Measurements from ENCODE around the gene CCDC102B. TPM values are rescaled to one million over a fixed set of nuclear protein-coding genes. Genes with fewer than 3 reads are reported as not detected.

Gene CCDC102B
- total RNA-seq, 1 experiment from 2014 or later, result 0.92 TPM

DNA sequence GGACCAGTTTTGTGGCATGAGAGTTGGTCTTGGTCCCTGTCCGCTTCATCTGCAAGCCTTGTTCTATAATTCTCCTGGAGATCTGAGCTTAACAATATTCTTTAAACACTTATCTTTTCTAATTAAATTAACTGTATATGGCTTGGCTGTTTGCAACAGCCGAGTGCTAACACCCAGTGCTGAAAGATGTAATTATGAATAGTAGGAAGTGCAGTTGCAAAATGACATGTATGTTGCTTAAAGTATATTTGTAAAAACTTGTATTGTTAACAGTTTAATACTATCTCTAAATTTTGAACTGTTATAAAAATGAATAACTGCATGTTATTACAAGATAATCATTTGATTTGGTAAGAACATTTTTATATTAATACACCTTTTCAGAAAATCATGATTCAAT lies 45.1 kb downstream of the CCDC102B start:
- no peak overlapping the region for H3K27ac ChIP-seq (ENCODE audit: low read length)
- intact Hi-C loops (cut with micrococcal nuclease; ENCODE audit: unreplicated experiment) (no loop called here), in situ Hi-C loops (cut with HindIII; ENCODE audit: low pct_unique_long_range_greater_than_20kb, low sequenced_read_pairs) (no loop called here)
- no peak for DNase-seq (ENCODE audit: low read depth, low spot score)
- no peak for ATAC-seq
- ChIA-PET POLR2A (no interaction called here), CTCF (interaction anchor here (0.6 kb wide), 1 partner anchor 175 kb away, joined by 3 read pairs; no protein-coding TSS in a partner anchor)
- H3K4me3 ChIP-seq (ENCODE audit: low read depth in 2 of 2, low read length in 2 of 2), result no peak overlapping the region
- no peak for TF ChIP-seq POLR2AphosphoS5 (IDR thresholded peaks at IDR 0.05; ENCODE audit: low read depth, low read length)
- TF ChIP-seq TCF7L2 (IDR thresholded peaks at IDR 0.05; ENCODE audit: low read depth, low read length), result no peak
- TF ChIP-seq, protein P1, sequence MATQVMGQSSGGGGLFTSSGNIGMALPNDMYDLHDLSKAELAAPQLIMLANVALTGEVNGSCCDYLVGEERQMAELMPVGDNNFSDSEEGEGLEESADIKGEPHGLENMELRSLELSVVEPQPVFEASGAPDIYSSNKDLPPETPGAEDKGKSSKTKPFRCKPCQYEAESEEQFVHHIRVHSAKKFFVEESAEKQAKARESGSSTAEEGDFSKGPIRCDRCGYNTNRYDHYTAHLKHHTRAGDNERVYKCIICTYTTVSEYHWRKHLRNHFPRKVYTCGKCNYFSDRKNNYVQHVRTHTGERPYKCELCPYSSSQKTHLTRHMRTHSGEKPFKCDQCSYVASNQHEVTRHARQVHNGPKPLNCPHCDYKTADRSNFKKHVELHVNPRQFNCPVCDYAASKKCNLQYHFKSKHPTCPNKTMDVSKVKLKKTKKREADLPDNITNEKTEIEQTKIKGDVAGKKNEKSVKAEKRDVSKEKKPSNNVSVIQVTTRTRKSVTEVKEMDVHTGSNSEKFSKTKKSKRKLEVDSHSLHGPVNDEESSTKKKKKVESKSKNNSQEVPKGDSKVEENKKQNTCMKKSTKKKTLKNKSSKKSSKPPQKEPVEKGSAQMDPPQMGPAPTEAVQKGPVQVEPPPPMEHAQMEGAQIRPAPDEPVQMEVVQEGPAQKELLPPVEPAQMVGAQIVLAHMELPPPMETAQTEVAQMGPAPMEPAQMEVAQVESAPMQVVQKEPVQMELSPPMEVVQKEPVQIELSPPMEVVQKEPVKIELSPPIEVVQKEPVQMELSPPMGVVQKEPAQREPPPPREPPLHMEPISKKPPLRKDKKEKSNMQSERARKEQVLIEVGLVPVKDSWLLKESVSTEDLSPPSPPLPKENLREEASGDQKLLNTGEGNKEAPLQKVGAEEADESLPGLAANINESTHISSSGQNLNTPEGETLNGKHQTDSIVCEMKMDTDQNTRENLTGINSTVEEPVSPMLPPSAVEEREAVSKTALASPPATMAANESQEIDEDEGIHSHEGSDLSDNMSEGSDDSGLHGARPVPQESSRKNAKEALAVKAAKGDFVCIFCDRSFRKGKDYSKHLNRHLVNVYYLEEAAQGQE (IDR thresholded peaks at IDR 0.05; ENCODE audit: insufficient read depth in 1 of 2, low read depth in 2 of 2, low read length in 1 of 2), result no peak
- TF ChIP-seq, protein P2, sequence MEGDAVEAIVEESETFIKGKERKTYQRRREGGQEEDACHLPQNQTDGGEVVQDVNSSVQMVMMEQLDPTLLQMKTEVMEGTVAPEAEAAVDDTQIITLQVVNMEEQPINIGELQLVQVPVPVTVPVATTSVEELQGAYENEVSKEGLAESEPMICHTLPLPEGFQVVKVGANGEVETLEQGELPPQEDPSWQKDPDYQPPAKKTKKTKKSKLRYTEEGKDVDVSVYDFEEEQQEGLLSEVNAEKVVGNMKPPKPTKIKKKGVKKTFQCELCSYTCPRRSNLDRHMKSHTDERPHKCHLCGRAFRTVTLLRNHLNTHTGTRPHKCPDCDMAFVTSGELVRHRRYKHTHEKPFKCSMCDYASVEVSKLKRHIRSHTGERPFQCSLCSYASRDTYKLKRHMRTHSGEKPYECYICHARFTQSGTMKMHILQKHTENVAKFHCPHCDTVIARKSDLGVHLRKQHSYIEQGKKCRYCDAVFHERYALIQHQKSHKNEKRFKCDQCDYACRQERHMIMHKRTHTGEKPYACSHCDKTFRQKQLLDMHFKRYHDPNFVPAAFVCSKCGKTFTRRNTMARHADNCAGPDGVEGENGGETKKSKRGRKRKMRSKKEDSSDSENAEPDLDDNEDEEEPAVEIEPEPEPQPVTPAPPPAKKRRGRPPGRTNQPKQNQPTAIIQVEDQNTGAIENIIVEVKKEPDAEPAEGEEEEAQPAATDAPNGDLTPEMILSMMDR (IDR thresholded peaks at IDR 0.05), result no peak
- no peak for TF ChIP-seq SIN3A (IDR thresholded peaks at IDR 0.05; ENCODE audit: borderline replicate concordance, insufficient read depth, low read depth, low read length)
- no peaks in the 10 kb centered on the region for H3K36me3 ChIP-seq (ENCODE audit: control insufficient read depth, insufficient read depth, low read length)
- BruUV-seq (replicated peaks), result no TSS peak
- H3K4me1 ChIP-seq (ENCODE audit: control insufficient read depth, insufficient read depth, low read length), result no peaks in the 10 kb centered on the region
- no peaks in the 10 kb centered on the region for H3K27me3 ChIP-seq (ENCODE audit: control insufficient read depth, insufficient read depth, low read length)
- H3K9me3 ChIP-seq (ENCODE audit: control insufficient read depth, insufficient read depth, low read depth, low read length), result no peaks in the 10 kb centered on the region

DNA sequence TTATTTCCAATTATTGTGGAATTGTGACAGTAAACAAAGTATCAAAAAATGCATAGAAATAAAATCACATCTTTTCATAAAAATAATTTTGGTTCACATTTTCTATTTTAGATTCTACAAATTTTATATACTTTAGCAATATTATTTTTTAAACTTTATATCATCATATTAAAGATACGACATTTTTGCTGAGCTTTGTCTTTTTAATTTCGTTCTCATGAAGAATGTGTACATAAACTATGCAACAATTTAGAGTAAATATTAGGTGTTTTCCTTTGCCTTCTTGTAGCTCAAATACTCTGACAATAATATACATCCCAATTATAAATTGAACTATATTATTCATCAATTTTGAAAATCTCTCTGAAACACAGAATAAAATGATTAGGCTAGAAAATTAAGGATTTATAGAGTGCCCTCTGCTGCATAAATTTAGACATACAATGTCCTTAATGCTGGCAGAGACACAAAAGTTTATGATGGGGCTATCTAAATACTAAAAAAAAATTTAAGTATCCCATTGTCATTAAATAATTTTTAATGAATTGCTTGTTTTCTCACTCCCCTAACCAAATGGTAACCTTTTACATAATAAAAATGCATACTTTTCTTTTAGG lies 45.7 kb downstream of the CCDC102B start:
- intact Hi-C loops (cut with micrococcal nuclease; ENCODE audit: unreplicated experiment) (no loop called here), in situ Hi-C loops (cut with HindIII; ENCODE audit: low pct_unique_long_range_greater_than_20kb, low sequenced_read_pairs) (no loop called here)
- POLR2A ChIA-PET, result no interaction called here
- no peaks in the 10 kb centered on the region for H3K27me3 ChIP-seq (ENCODE audit: control insufficient read depth, insufficient read depth, low read length)
- no peak overlapping the region for H3K27ac ChIP-seq (ENCODE audit: low read length)
- CTCF ChIA-PET, result interaction anchor here (0.6 kb wide), 1 partner anchor 176 kb away, joined by 3 read pairs; no protein-coding TSS in a partner anchor
- TF ChIP-seq, protein P2 (IDR thresholded peaks at IDR 0.05), result no peak; the same call in 1 of the 2 replicates
- TF ChIP-seq SIN3A (IDR thresholded peaks at IDR 0.05; ENCODE audit: borderline replicate concordance, insufficient read depth, low read depth, low read length) (no peak), POLR2AphosphoS5 (IDR thresholded peaks at IDR 0.05; ENCODE audit: low read depth, low read length) (no peak), TCF7L2 (IDR thresholded peaks at IDR 0.05; ENCODE audit: low read depth, low read length) (no peak)
- TF ChIP-seq, protein P1 (IDR thresholded peaks at IDR 0.05; ENCODE audit: insufficient read depth in 1 of 2, low read depth in 2 of 2, low read length in 1 of 2), result no peak
- BruUV-seq (replicated peaks), result no TSS peak
- no peak overlapping the region for H3K4me3 ChIP-seq (ENCODE audit: low read depth in 2 of 2, low read length in 2 of 2)
- no peaks in the 10 kb centered on the region for H3K36me3 ChIP-seq (ENCODE audit: control insufficient read depth, insufficient read depth, low read length)
- ATAC-seq (no peak), DNase-seq (ENCODE audit: low read depth, low spot score) (no peak)
- no peaks in the 10 kb centered on the region for H3K9me3 ChIP-seq (ENCODE audit: control insufficient read depth, insufficient read depth, low read depth, low read length)
- no peaks in the 10 kb centered on the region for H3K4me1 ChIP-seq (ENCODE audit: control insufficient read depth, insufficient read depth, low read length)

Measured in Panc1 (cell line).